Neural progenitor cell (in vitro differentiated cells): Measurements from ENCODE around the gene RPL34. TPM values are rescaled to one million over a fixed set of nuclear protein-coding genes. Genes with fewer than 3 reads are reported as not detected.
A peak's percentile ranks its signal among the peaks of the same experiment; 100 is the strongest.

Experiments used
- DNase-seq: peaks from one replicate; pipeline ENCODE4 v3.0.0-alpha.2; 2016; ENCODE audit warnings: low spot score
- H2AFZ ChIP-seq: fragments of 200-600 bp; sonication (generic); replicated peaks from 2 replicates; pipeline ENCODE4 v1.6.1; 2016; ENCODE audit warnings: antibody characterized with exemption
- H3F3A ChIP-seq: fragments of 200-600 bp; sonication (generic); 2 replicates; pipeline ENCODE4 v1.6.1; 2016; ENCODE audit warnings: antibody characterized with exemption, low read depth
- H3K27ac ChIP-seq: fragments of 200-600 bp; sonication (generic); 2 replicates; pipeline ENCODE4 v1.5.1; 2016; ENCODE audit warnings: mild to moderate bottlenecking
- H3K27me3 ChIP-seq: fragments of 200-600 bp; sonication (generic); 2 replicates; pipeline ENCODE4 v1.6.1; 2016; ENCODE audit warnings: mild to moderate bottlenecking, moderate library complexity
- H3K36me3 ChIP-seq: fragments of 200-600 bp; sonication (generic); 2 replicates; pipeline ENCODE4 v1.5.1; 2016
- H3K4me1 ChIP-seq: fragments of 200-600 bp; sonication (generic); 2 replicates; pipeline ENCODE4 v1.6.1; 2016; ENCODE audit warnings: mixed run types
- H3K4me2 ChIP-seq: fragments of 200-600 bp; sonication (generic); 2 replicates; pipeline ENCODE4 v1.6.1; 2016
- H3K4me3 ChIP-seq: fragments of 200-600 bp; sonication (generic); 2 replicates; pipeline ENCODE4 v1.5.1; 2016
- H3K79me2 ChIP-seq: fragments of 200-600 bp; sonication (generic); 2 replicates; pipeline ENCODE4 v1.6.1; 2016; ENCODE audit warnings: low read depth
- H3K9ac ChIP-seq: fragments of 200-600 bp; sonication (generic); 2 replicates; pipeline ENCODE4 v1.6.1; 2016
- H3K9me3 ChIP-seq: fragments of 200-600 bp; sonication (generic); 2 replicates; pipeline ENCODE4 v1.5.1; 2016; ENCODE audit warnings: low read depth
- H4K20me1 ChIP-seq: fragments of 200-600 bp; sonication (generic); 2 replicates; pipeline ENCODE4 v1.6.1; 2016; ENCODE audit warnings: low read depth
- H3K27ac Mint-ChIP-seq: 3 replicates; pipeline ENCODE4 v1.8.0; 2021; ENCODE audit warnings: mixed read lengths
- H3K27me3 Mint-ChIP-seq: 2 replicates; pipeline ENCODE4 v1.8.0; 2022; ENCODE audit warnings: low read depth, mild to moderate bottlenecking, inconsistent platforms, moderate library complexity, mixed read lengths; ENCODE audit not compliant: insufficient read depth
- H3K36me3 Mint-ChIP-seq: 3 replicates; pipeline ENCODE4 v1.8.0; 2021; ENCODE audit warnings: mixed read lengths
- H3K4me1 Mint-ChIP-seq: 3 replicates; pipeline ENCODE4 v1.8.0; 2021; ENCODE audit warnings: mixed read lengths
- H3K4me3 Mint-ChIP-seq: 3 replicates; pipeline ENCODE4 v1.8.0; 2021; ENCODE audit warnings: mild to moderate bottlenecking, moderate library complexity, mixed read lengths
- H3K9me3 Mint-ChIP-seq: 3 replicates; pipeline ENCODE4 v1.8.0; 2020; ENCODE audit warnings: mixed read lengths
- EZH2 ChIP-seq: fragments of 200-600 bp; sonication (generic); IDR thresholded peaks from 2 replicates; pipeline ENCODE4 v1.6.1; 2017; ENCODE audit warnings: antibody characterized with exemption, mild to moderate bottlenecking, moderate library complexity
- EZH2phosphoT487 ChIP-seq: fragments of 200-600 bp; sonication (generic); IDR thresholded peaks from 2 replicates; pipeline ENCODE4 v1.6.1; 2017; ENCODE audit warnings: antibody characterized with exemption
- total RNA-seq: library from RNA; depleted of rRNA; stranded (reverse); fragments of >200 nt; gene quantifications from 2 replicates; pipeline ENCODE4 v1.2.3, GENCODE V29; 2015; ENCODE audit warnings: low replicate concordance
- TF ChIP-seq, protein P1 (sequence below): fragments of 200-600 bp; sonication (generic); IDR thresholded peaks from 2 replicates; pipeline ENCODE4 v1.5.1; 2017; ENCODE audit warnings: antibody characterized with exemption, mild to moderate bottlenecking

Gene RPL34
- total RNA-seq, 1 donor from 2014 or later, result 2,510 TPM

DNA sequence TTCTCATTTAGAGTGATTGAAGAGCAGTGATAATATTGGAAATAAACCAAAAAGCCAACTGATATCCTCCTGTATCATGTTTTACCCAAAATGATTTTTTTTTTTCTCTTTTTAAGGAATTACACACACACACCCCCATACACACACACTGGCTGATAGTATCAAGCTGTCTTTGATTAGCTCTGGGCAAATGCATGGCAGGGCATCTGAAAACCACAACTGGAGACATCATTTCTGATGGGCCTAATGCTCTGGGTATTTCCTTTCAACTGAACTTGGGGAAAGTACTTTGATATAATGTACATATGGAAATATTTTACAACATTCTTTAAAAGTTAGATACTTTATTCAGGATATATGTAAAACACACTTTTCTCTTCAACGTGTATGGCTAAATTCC is 15.9 kb downstream of the RPL34 start:
- Histone ChIP-seq H3K4me1 (no peaks in the 10 kb centered on the region), H3K9ac (no peak overlapping the region), H3K27ac (no peak overlapping the region), H3K27me3 (no peaks in the 10 kb centered on the region), H4K20me1 (no peaks in the 10 kb centered on the region), H2AFZ (no peak overlapping the region), H3K79me2 (no peaks in the 10 kb centered on the region), H3K4me2 (no peak overlapping the region), H3K36me3 (no peaks in the 10 kb centered on the region), H3F3A (peaks cover 22% of the 10 kb centered on the region), H3K9me3 (no peaks in the 10 kb centered on the region), H3K4me3 (no peak overlapping the region)
- H3K9me3 Mint-ChIP-seq, result no peaks in the 10 kb centered on the region
- peaks cover 20% of the 10 kb centered on the region for H3K36me3 Mint-ChIP-seq
- DNase-seq, result no peak
- H3K4me1 Mint-ChIP-seq, result no peaks in the 10 kb centered on the region
- no peak for TF ChIP-seq EZH2
- TF ChIP-seq EZH2phosphoT487, result no peak
- TF ChIP-seq, protein P1, sequence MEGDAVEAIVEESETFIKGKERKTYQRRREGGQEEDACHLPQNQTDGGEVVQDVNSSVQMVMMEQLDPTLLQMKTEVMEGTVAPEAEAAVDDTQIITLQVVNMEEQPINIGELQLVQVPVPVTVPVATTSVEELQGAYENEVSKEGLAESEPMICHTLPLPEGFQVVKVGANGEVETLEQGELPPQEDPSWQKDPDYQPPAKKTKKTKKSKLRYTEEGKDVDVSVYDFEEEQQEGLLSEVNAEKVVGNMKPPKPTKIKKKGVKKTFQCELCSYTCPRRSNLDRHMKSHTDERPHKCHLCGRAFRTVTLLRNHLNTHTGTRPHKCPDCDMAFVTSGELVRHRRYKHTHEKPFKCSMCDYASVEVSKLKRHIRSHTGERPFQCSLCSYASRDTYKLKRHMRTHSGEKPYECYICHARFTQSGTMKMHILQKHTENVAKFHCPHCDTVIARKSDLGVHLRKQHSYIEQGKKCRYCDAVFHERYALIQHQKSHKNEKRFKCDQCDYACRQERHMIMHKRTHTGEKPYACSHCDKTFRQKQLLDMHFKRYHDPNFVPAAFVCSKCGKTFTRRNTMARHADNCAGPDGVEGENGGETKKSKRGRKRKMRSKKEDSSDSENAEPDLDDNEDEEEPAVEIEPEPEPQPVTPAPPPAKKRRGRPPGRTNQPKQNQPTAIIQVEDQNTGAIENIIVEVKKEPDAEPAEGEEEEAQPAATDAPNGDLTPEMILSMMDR, result no peak
- no peak overlapping the region for H3K27ac Mint-ChIP-seq
- no peak overlapping the region for H3K4me3 Mint-ChIP-seq
- peaks cover 7% of the 10 kb centered on the region for H3K27me3 Mint-ChIP-seq

DNA sequence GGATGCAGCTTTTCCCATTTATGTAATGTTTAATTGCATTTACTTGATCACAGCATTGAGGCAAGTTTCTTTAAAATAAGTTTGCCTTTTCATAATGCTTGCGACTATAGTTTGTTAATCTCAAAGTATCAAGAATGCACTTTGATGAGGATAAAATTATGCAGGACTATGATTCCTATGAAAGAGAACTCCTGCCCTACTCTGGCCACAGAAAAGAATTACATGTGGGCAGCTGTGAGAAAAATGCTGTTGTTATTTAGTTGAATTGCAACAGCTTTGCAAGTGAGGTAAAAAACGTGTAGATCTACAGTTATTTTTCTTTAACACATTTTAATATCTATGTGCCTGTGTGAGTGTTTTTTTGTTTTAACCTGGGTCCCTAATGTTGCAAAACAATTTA is 17.5 kb downstream of the RPL34 start:
- no peaks in the 10 kb centered on the region for H3K36me3 ChIP-seq
- TF ChIP-seq EZH2phosphoT487 (no peak), EZH2 (no peak)
- TF ChIP-seq, protein P1, result peak; percentile 14
- H4K20me1 ChIP-seq, result no peaks in the 10 kb centered on the region
- Mint-ChIP-seq H3K27me3 (peaks cover 7% of the 10 kb centered on the region), H3K36me3 (peaks cover 16% of the 10 kb centered on the region), H3K4me1 (no peaks in the 10 kb centered on the region), H3K9me3 (no peaks in the 10 kb centered on the region), H3K4me3 (no peak overlapping the region), H3K27ac (no peak overlapping the region)
- no peak overlapping the region for H3K4me2 ChIP-seq
- no peaks in the 10 kb centered on the region for H3K4me1 ChIP-seq
- H3F3A ChIP-seq, result peaks cover 11% of the 10 kb centered on the region
- H3K9me3 ChIP-seq, result no peaks in the 10 kb centered on the region
- H3K9ac ChIP-seq, result no peak overlapping the region
- no peak for DNase-seq
- H2AFZ ChIP-seq, result no peak overlapping the region
- no peak overlapping the region for H3K27ac ChIP-seq
- no peaks in the 10 kb centered on the region for H3K79me2 ChIP-seq
- no peak overlapping the region for H3K4me3 ChIP-seq
- no peaks in the 10 kb centered on the region for H3K27me3 ChIP-seq

DNA sequence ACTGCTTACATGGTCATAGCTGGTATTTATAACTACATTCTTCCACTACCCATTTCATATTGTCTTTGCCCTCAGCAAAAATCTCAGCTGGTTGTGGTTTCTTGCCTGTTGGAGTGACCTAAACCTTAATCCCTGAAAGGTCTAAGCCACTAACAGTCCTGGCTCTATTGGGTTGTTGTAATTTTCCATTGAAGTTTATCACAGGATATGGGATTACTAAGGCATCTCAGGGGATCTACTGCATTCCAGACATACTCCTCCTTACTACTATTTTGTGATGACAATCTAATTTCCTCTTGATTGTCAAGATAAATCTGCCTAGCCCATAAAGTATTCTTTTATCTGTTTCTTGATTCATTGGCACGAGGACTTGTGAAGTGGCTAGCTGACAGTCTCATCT is 23.9 kb downstream of the RPL34 start:
- H3K27me3 ChIP-seq, result no peaks in the 10 kb centered on the region
- Mint-ChIP-seq H3K4me3 (no peak overlapping the region), H3K36me3 (peaks cover 1% of the 10 kb centered on the region), H3K27me3 (peaks cover 4% of the 10 kb centered on the region), H3K27ac (no peak overlapping the region), H3K9me3 (no peaks in the 10 kb centered on the region), H3K4me1 (no peaks in the 10 kb centered on the region)
- H3K79me2 ChIP-seq, result no peaks in the 10 kb centered on the region
- no peaks in the 10 kb centered on the region for H3F3A ChIP-seq
- H3K36me3 ChIP-seq, result no peaks in the 10 kb centered on the region
- H3K9me3 ChIP-seq, result no peaks in the 10 kb centered on the region
- TF ChIP-seq EZH2phosphoT487 (no peak), EZH2 (no peak)
- TF ChIP-seq, protein P1, result no peak
- H3K27ac ChIP-seq, result no peak overlapping the region
- no peak for DNase-seq
- H3K4me1 ChIP-seq, result peaks cover under 1% of the 10 kb centered on the region
- H4K20me1 ChIP-seq, result no peaks in the 10 kb centered on the region
- H3K4me2 ChIP-seq, result no peak overlapping the region
- no peak overlapping the region for H3K4me3 ChIP-seq
- no peak overlapping the region for H3K9ac ChIP-seq
- no peak overlapping the region for H2AFZ ChIP-seq
